LNCaP clone FGC (cell line): ENCODE measurements around the gene MARK3.

Experiments used
- DNase-seq: peaks from one replicate; pipeline ENCODE4 v3.0.0-alpha.2; 2011; ENCODE audit warnings: low read depth
- H3K4me3 ChIP-seq: 2 replicates; pipeline ENCODE4 v1.5.1; 2011; ENCODE audit warnings: mild to moderate bottlenecking, low read depth, low read length, control low read depth
- CTCF ChIP-seq: IDR thresholded peaks from 2 replicates; pipeline ENCODE4 v1.5.1; 2012; ENCODE audit warnings: mild to moderate bottlenecking; ENCODE audit not compliant: control insufficient read depth, insufficient read depth; ENCODE audit errors: extremely low read depth

Gene MARK3

GRCh38 chr14:103548463-103549351, 163.5 kb downstream of the MARK3 start:
- H3K4me3 ChIP-seq = no peak overlapping the region
- DNase-seq = no peak
- no peak for TF ChIP-seq CTCF

- no peak overlapping the region for H3K4me3 ChIP-seq
- TF ChIP-seq CTCF = no peak
- no peak for DNase-seq
Observed at GRCh38 chr14:103549361-103550311, 164.4 kb downstream of the MARK3 start.

- H3K4me3 ChIP-seq = no peak overlapping the region
- DNase-seq = no peak
- TF ChIP-seq CTCF = no peak
Observed at GRCh38 chr14:103550451-103551337, 165.5 kb downstream of the MARK3 start.

GRCh38 chr14:103551338-103551762, 166.1 kb downstream of the MARK3 start:
- no peak for TF ChIP-seq CTCF
- H3K4me3 ChIP-seq = no peak overlapping the region
- DNase-seq = no peak

- no peak for TF ChIP-seq CTCF
- H3K4me3 ChIP-seq = no peak overlapping the region
- no peak for DNase-seq
Observed at GRCh38 chr14:103552011-103552845, 167.0 kb downstream of the MARK3 start.
